IPS DF 4.7 (cell line): ENCODE data around the gene KAZN.
A peak's percentile ranks its signal among the peaks of the same experiment; 100 is the strongest.

ENCODE experiments used
- DNase-seq: peaks from one replicate; pipeline ENCODE4 v3.0.0-alpha.2; 2013; ENCODE audit warnings: low spot score; ENCODE audit errors: extremely low read depth

KAZN gene

DNA sequence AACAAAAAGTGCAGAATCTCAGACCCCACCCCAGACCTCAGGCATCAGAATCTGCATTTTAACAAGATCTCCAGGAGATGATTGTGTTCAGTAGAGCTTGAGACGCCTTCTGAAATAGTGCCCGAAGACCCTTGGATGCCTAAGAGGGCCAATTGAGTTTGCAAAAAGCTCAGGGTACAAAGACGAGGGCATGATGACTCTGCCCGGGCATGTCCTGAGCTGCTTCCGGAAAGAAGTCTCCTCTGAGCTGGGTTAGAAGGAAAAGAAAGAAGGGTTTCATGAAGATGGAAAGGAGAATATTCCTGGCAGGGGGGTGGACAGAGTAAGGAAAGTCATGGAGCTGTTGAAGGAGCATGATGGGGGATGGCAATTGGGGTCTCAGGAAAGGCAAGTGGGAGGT is 308.9 kb downstream of the KAZN start:
- DNase-seq: no peak

DNA sequence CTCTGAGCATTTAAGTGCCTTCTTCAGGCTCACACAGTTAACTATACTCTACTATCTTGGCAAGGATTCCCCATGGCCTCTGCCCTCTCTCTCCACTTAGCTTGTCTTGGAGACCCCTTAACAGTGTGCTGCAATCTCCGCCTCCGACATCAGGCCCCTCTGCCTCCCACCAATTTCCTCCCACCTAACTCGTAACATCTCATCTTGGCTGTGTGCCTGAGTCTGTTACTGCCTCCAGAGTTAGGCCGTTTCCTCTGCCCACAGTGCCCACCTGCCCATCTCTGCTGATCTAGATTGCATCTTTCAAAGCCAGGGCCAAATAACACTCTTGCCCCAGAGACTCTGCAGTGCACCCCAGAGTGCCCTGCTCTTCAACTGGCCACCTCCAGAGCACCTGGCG is 310.8 kb downstream of the KAZN start:
- DNase-seq: no peak

DNA sequence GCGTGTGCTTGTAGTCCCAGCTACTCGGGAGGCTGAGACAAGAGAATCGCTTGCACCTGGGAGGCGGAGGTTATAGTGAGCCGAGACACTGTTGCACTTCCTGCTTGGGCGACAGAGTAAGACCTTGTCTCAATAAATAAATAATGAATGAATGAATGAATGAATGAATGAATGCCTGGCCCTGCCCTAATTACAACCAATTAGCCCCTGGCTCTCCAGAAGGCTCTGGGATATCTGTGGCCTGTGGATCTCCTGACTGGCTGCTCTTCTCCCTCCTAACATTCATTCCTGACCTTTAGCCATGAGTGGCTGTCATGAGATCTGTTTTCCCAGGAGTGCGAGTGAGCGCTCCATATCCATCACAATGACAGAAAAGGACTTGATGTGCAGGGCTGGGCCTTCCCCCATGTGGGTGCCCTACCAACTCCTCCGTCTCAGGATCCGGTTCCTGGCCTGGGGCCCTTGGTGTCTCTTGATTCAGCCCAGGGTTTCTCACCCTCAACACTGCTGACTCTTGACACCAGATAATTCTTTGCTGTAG is 311.5 kb downstream of the KAZN start:
- no peak for DNase-seq

DNA sequence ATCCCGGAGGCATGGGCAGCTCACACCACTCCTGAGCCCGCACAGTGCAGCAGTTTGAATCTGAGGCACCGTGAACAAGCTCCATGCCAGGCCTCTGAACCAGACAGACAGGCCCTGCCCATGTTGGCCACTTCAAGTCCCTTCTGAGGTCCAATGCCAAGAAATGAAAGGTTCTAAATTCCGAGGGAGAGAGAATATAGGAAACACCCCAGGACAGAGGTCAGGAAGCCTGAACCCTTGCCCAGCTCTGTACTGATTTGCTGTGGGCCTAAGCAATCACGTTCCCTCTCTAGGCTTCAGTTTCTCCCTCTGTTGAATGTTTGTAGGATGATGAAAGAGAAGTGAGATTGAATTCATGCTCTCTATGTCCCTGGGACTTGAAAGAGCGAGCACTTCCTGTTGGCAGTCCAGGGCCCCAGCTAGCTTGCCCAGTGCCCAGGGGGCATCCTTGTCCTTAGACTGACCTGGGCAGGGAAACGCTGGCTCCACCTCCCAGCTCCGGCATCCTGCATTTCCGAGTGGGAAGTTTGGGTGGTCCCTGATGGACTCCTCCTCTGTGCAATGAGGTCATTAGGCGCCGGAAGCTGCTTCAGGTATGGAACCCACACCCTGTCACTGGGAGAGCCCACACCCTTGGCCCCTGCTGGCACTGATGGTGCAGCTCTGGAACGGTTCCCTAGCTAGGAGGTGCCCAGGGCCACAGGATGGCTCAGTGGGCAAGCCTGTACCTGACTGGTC is 312.7 kb downstream of the KAZN start:
- DNase-seq: no peak

DNA sequence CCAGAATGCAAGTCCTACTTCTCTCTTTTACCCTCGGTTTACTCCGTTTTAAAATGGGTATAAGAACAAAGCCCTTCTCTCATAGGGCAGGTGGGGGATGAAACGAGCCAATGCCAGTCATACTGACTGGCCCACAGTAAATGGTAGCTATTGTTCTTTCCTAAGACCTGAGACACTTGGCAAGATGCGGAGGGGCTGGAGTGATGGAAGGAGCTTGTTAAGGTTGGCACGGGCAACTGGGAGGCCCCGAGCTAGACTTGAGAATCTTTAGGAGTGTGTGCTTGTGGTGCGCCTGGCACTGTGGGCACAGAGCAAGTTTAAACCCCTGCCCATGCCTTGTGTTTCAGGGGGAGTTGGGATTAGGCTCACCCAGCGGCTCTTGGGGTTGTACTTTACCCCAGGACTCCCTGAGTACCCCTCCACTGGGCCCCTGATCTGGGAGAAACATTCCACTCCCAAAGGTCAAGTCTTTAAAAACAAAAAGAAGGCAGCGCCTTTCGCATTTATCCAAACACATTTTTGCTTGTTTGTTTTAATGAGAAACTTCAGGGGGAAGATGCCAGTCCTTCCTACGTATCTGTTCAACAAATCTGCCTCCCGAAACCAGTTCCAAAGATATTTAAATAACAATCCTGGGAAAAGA is 314.5 kb downstream of the KAZN start:
- DNase-seq: no peak

DNA sequence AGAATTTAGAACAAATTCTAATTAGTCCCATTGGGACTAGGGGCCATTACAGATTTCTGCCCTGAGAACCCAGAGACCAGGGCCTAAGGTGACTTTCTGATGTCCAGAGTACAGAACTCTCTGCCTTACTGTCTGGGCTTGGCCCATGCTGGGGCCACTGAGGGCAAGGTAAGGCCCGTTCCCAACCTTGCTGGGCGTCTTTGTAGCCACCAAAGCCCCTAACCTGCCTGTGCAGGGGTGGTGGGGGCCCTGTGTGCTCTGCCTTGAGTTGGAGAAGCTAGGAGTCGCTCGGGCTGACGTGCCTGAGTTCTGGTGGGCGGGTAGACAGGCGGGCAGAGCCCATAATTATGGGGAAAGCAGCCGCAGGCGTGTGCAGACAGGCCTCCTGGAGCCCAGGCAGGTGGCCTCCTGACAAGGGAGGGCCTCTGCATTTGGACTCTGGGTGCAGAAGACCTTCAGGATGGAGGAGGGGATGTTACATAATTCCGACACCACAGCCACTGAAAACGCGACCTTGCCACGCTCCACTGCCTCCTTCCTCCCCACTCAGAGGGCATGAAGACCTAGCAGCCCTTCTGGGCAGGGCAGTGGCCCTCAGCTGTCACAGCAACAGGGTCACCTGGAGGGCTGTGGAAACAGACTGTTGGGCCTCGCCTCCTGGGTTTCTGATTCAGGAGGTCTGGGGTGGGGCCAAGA is 315.1 kb downstream of the KAZN start:
- DNase-seq: no peak

DNA sequence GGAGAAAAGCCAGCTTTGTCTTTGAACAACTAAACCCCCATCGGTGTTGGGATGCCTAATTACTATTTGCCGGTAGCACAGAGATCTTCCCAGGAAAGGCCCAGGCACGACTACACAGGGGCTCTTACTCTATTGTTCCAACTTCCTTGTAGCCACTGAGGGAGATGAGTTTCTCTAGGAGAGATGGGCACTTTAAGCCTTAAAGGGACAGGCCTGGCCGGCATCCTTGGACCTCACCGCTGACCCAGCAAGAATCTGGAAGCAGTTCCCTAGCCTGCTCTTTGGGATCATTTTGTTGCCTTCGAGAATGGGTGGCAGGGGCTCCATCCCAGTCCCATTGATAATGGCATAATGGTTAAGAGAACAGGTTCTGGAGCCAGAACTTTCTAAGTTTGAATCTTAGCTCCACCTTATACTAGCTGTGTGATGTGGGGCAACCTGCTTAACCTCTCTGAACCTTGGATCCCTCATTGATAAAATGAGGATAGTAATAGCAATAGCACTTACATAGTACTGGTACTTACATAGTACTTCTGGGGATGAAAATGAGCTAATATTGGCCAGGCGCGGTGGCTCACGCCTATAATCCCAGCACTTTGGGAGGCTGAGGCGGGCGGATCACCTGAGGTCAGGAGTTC is 316.0 kb downstream of the KAZN start:
- DNase-seq: no peak

DNA sequence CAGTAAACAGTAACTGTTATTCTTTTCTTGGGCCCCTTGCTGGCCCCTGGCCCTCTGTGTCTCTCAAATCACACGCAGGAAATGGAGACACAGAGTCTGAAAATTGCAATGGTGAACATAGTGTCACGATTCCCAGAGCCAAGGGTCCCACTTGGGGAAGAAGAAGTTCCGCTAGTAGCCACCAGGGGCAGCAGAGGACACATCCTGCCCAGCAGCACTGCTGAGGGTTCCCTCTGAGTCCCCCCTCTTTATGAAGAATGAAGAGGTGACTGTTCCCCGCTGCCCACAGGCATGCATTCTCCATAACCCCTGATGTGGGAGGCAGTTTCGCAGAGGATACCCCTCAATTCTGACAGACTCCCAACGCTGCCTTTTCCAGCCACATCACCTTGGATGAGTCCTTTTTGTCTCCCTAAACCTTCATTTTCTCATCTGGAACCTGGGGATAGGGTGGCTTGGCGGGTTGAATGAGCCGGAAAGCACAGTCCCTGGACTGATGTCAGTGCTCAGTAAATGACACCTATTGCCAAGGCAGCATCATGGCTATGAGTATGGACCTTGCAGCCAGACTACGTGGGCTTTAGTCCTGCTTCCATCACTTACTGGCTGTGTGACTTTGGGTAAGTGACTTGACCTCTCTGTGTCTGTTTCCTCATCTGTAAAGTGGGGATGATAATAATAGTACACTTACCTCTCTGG is 317.0 kb downstream of the KAZN start:
- peak; percentile 22 for DNase-seq

DNA sequence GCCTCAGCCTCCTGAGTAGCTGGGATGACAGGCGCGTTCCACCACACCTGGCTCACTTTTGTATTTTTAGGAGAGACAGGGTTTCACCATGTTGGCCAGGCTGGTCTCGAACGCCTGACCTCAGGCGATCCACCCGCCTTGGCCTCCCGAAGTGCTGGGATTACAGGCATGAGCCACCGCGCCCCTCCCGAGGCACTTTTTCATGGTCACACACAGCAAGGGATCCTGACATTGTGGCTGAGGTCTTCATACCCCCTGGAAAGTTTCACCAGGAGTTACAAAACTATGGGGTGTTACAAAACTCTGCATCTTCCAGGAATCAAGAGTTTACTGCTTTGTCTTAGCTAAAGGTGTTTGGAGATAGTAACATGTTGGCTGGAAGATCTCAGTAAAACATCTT is 320.8 kb downstream of the KAZN start:
- no peak for DNase-seq

DNA sequence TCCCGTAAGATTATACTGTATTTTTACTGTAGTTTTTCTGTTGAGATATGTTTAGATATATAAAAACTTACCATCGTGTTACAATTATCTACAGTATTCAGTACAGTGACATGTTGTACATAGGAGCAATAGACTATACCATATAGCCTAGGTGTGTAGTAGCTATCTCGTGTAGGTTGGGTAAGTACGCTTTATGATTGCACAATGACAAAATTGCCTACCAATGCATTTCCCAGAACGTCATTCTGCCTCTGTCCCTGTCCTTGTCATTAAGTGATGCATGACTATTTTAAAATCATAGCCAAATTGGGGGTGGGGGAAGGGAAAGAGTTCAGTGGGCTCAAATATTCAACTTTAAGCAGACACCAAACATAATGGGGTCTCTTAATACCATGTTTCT is 321.3 kb downstream of the KAZN start:
- DNase-seq: no peak

DNA sequence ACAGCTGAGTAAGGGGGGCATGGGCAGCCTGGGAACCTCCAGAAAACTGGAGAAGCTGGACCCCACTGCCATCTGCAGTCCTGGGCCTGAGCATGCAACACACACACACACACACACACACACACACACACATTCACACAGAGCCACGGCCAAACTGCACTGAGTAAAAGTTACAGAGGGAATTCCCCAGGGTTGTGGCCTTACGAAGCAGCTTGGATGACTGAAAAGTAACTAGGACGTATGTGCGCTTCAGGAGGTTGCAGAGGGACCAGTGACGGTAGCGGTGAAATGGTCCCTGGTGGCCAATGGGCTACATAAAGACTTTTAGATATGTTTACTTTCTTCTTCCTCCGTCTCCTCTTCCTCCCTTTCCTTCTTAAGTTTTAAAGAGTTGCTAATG is 322.6 kb downstream of the KAZN start:
- no peak for DNase-seq

DNA sequence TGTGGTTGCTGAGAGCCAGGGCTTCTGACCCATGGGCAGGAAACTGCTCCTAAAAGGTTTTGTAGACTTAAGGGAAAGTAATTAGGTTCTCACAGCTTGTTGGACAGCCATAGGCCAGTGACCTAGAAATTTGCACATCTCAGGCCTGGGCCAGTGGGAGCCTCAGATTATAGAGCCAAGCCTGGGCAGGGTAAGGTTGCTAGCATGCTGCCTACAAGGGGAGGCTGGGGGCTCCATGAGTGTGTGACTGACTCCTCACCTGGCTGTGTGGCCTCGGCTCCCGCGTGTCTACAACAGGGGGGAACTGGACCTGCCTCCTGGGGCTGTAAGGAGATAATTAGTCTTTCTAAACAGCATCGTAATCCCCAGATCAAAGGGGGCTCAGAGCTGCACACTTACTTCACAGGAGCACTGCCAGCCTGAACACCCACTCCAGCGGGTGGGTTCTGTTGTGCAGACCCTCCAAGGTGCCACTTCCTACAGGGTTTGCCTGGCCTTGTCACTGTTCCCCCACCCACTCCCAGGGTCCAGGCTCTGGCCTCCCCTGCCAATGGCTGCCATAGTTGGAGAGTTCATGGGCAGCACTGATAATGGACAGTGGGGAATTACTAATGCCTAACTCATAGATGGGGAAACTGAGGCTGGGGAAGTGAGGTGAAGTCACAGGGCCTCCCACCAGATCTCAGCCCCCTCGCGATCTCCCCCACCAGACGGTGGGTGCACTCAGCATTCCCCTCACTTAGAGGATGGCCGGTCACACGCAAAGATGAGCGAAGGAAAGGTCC is 324.6 kb downstream of the KAZN start:
- DNase-seq: no peak

DNA sequence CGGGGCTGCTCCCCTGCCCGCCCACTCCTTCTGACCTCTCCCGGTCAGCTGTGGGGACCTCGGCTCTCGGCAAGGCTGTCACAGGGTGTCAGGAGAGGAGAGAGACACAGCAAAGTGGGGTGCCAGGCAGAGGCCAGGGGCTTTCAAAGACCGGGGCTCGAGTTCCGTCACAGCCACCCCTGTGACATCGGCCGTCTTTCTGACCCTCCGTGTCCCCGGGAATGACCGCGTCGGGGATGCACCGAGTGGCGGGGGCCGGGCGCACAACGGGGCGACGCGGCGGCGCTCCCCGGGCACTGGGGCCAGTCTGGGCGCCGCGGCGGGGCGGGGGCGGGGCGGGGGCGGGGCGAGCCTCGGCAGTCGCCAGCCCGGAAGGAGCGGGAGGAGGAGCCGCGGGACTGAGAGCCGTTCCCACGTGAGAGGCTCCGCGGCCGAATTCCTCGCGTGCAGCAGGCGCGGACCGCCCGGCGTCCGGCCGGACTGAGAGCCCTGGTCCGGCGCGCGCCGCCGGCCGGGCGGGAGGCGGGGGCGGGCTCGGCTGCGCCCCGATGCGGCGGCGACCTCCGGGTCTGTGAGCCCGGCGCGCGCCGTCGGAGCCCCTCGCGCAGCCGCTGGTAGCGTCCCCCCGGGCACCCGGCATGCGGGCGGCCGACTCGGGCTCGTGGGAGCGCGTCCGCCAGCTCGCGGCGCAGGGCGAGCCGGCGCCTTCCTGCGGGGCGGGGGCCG is 325.4 kb downstream of the KAZN start:
- no peak for DNase-seq

DNA sequence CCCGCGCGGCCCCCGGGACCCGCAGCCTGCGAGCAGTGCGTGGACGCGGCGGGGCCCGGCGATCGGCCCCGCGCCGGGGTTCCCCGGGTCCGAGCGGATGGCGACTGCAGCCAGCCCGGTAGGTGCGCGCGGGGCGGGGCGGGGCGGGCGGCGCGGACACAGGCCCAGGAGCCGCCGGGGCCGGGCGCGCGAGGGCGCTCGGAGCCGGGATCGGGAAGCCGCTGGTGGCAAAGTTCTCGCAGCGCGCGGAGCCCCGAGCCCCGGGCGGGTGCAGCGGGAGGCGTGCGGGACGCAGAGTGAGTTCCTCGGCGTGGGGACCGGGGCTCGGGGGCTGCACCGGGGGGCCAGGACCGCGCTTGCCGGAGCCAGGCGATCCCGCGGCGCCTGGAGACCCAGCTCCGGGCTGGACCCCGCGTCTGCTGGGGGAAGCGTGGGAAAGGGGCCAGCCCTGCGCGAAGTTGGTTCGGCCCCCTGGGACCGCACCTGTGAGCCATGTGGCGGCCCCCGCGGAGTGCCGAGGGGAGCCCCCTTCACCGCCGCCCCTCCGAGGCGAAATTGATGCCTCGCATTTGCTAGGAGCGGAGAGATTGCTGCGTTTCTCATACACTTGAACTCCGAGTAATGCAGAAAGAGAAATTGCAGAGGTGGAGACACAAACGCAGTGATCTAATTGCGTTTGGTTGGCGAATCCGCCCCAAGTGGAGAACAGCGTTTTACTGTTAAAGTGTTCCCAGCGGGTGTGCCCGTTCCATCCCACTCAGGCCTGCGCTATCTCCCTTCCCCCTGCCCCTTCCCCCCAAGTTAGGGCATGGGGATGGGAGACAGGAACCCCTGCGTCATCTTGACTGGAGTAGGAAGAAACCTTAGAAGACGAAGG is 326.2 kb downstream of the KAZN start:
- no peak for DNase-seq

DNA sequence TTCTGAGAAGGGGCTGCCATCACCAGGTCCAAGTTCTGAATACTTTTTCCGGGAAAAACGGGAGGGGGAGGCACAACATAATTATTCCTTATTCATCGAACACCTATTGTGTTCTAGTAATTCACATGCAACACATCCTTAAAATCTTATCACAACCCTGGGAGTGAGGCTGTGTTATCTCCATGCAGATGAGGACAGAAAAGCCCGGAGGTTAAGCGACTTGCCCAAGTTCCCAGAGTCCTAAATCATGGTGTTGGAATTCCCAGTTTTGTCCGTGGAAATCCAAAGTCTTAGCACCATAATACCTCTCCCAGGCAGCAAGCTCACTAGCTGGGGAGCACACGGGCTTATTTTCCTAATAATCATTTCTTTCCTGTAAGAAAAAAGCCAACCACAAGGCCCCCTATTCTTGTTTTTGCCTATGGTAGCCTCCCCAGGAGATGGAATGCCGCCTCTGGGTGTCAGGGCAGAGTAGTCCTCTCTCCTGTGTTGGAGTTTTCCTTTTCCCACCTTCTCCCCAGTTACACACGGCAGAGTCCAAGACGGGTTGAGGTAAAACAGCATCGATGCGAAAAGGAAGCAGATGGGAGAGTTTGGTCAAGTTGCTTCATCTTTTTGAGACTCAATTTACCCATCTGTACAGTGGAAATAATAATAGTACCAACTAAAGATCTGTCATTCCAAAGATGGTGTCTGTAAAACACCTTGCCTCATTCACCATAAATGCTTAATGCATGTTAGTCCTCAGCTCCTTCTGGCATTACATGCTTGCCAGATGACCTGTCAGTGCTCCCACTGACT is 327.1 kb downstream of the KAZN start:
- no peak for DNase-seq

DNA sequence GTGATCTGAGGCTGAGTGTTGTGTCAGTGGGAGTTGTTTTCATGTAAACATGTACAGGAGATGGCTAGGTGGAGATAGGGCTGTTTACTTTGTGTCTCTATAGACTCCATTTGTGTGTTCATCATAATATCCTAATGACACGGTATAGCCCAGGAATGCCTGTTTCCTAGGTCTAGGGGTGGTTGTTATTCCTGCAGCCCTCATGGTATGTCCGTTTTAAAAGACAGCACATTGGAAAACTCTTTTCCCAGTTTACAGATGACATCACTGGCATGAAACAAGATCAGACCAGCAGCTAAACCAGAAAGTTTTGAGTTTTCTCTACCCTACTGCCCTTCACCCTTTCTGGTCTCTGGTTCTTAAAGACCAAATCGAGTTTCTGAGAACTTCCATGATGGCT is 327.7 kb downstream of the KAZN start:
- DNase-seq: no peak

DNA sequence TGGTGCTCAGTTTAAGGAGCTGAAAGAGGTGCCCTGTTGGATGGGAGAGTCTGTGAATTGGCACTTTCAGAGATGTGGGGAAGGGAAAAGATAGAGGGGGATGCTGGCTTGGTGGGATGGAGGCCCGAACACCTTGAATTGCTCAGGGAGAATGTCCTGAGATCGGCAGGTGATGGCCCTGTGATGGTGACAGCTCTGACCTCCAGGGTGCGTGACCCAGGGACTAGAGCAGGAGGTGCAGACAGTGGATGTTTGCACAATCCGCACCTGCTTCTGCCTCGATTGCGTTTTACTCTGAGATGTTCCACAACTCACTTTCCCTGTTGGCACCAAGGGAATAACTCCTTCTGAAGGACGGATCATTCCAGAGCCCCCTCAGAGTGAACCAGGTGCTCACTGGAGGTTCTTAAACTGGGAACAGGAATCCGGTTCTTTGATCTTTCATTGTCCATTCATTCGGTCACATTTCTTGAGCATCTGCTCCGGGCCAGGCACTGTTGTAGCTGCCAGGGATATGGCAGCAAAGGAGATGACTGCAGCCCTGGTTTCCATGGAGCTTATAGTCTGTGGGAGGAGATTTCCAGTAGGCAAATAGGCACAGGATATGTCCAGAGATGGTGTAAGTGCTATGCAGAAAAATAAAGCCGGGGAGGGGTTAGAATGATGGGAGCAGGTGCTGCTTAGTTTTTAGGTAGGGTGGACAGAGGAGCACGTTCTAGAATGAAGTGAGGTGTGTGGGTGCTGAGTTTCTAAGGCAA is 328.5 kb downstream of the KAZN start:
- no peak for DNase-seq
